ENCODE measurements around the gene DCST2.
"Not testable (repeated sequence)": the region's sequence is repeated elsewhere in the genome, so short reads cannot be mapped to it uniquely, and the experiment has no call there.

DCST2 gene

GRCh38 chr1:155000411-155000725 lies 33.2 kb downstream of the DCST2 start:
- no peak for DNase-seq (ENCODE audit: low read depth in 1 of 2, low spot score in 1 of 2)

- DNase-seq (ENCODE audit: low read depth in 1 of 2, low spot score in 1 of 2), result no peak
Measured at GRCh38 chr1:154999571-155000410, 33.8 kb downstream of the DCST2 start.

GRCh38 chr1:154998818-154999570 lies 34.6 kb downstream of the DCST2 start:
- no peak for DNase-seq (ENCODE audit: low read depth in 1 of 2, low spot score in 1 of 2)

- no peak for DNase-seq (ENCODE audit: low read depth in 1 of 2, low spot score in 1 of 2)
Measured at GRCh38 chr1:154998201-154998780, 35.3 kb downstream of the DCST2 start.

GRCh38 chr1:154996966-154997701 lies 36.4 kb downstream of the DCST2 start:
- DNase-seq (ENCODE audit: low read depth in 1 of 2, low spot score in 1 of 2), result no peak

GRCh38 chr1:154995301-154995983 lies 38.1 kb downstream of the DCST2 start:
- not testable (repeated sequence) for DNase-seq (ENCODE audit: low read depth in 1 of 2, low spot score in 1 of 2)

GRCh38 chr1:154994591-154994990 lies 39.0 kb downstream of the DCST2 start:
- DNase-seq (ENCODE audit: low read depth in 1 of 2, low spot score in 1 of 2), result no peak

- no peak for DNase-seq (ENCODE audit: low read depth in 1 of 2, low spot score in 1 of 2)
Measured at GRCh38 chr1:154994269-154994587, 39.4 kb downstream of the DCST2 start.

- DNase-seq (ENCODE audit: low read depth in 1 of 2, low spot score in 1 of 2), result no peak
Measured at GRCh38 chr1:154993572-154994268, 39.9 kb downstream of the DCST2 start, which contains the start of gene LENEP. TSS of gene LENEP (plus strand) at chr1:154993586. CDS start at chr1:154993608, 22 bp downstream.

GRCh38 chr1:154992721-154993571 lies 40.6 kb downstream of the DCST2 start:
- no peak for DNase-seq (ENCODE audit: low read depth in 1 of 2, low spot score in 1 of 2)

- no peak for DNase-seq (ENCODE audit: low read depth in 1 of 2, low spot score in 1 of 2)
Measured at GRCh38 chr1:154990276-154990675, 43.3 kb downstream of the DCST2 start.

GRCh38 chr1:154989195-154989860 lies 44.3 kb downstream of the DCST2 start:
- no peak for DNase-seq (ENCODE audit: low read depth in 1 of 2, low spot score in 1 of 2)

- no peak for DNase-seq (ENCODE audit: low read depth in 1 of 2, low spot score in 1 of 2)
Measured at GRCh38 chr1:154988058-154988954, 45.3 kb downstream of the DCST2 start.

GRCh38 chr1:154987326-154987725 lies 46.3 kb downstream of the DCST2 start:
- no peak for DNase-seq (ENCODE audit: low read depth in 1 of 2, low spot score in 1 of 2)

GRCh38 chr1:154986736-154987135 lies 46.8 kb downstream of the DCST2 start:
- DNase-seq (ENCODE audit: low read depth in 1 of 2, low spot score in 1 of 2), result not testable (repeated sequence)

- no peak for DNase-seq (ENCODE audit: low read depth in 1 of 2, low spot score in 1 of 2)
Measured at GRCh38 chr1:154983776-154984466, 49.7 kb downstream of the DCST2 start.

Measured in activated T-helper 1 cell treated with anti-CD3 and anti-CD28 coated beads, Interleukin-2, amount 50 U/mL, for 16 hours (primary cell).